GM12892 (cell line): Measurements from ENCODE around the gene CBLB.

Source experiments
- POLR2A ChIP-seq: IDR thresholded peaks from 2 replicates; pipeline ENCODE4 v1.6.1; 2011; ENCODE audit warnings: low read depth, low read length, control low read depth
- POLR2AphosphoS5 ChIP-seq: IDR thresholded peaks from 2 replicates; pipeline ENCODE4 v1.6.1; 2011; ENCODE audit warnings: low read depth, low read length, control low read depth
- TAF1 ChIP-seq: IDR thresholded peaks from 2 replicates; pipeline ENCODE4 v1.6.1; 2011; ENCODE audit warnings: low read depth, mild to moderate bottlenecking, control low read depth, low read length, borderline replicate concordance

DNA sequence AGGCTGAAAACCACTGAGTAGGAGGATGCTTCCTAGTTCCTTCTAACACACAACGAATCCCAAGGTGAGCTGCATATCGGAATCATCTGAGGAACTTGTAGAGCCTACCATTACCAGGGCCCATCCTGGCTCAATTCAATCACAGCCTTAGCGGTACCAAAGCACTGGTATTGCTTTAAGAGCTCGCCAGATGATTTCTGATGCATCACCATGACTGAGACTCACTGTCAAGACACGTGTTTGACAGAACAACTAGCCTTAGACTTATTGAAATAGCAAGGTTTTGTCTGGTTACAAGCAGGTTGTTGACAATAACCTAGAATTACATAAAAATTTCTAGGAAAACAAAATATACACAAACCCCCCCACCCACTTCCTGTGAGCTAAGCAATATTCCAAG lies 68.5 kb downstream of the CBLB start:
- TF ChIP-seq POLR2A (no peak), TAF1 (no peak), POLR2AphosphoS5 (no peak)
